ENCODE measurements around the gene BAIAP3.
"Not testable (repeated sequence)": the region's sequence is repeated elsewhere in the genome, so short reads cannot be mapped to it uniquely, and the experiment has no call there.

BAIAP3 gene

GRCh38 chr16:1319041-1319440, 14.4 kb upstream of the BAIAP3 start:
- no peak for DNase-seq

GRCh38 chr16:1320097-1320496, 13.3 kb upstream of the BAIAP3 start:
- DNase-seq: no peak

- DNase-seq: no peak
These were observed 12.7 kb upstream of the BAIAP3 start for GRCh38 chr16:1320658-1321240.

- DNase-seq: no peak
These were observed 11.0 kb upstream of the BAIAP3 start for GRCh38 chr16:1322407-1322806.

- DNase-seq: no peak
These were observed 9.9 kb upstream of the BAIAP3 start for GRCh38 chr16:1323296-1324239.

- no peak for DNase-seq
These were observed 9.1 kb upstream of the BAIAP3 start for GRCh38 chr16:1324286-1324826.

GRCh38 chr16:1325261-1325660, 8.2 kb upstream of the BAIAP3 start:
- DNase-seq: no peak

GRCh38 chr16:1325673-1326371, 7.6 kb upstream of the BAIAP3 start:
- no peak for DNase-seq

GRCh38 chr16:1326391-1326790, 7.1 kb upstream of the BAIAP3 start:
- DNase-seq: no peak

GRCh38 chr16:1326946-1327618, 6.4 kb upstream of the BAIAP3 start:
- DNase-seq: no peak

GRCh38 chr16:1327619-1327947, 5.9 kb upstream of the BAIAP3 start:
- no peak for DNase-seq

GRCh38 chr16:1328136-1328535, 5.3 kb upstream of the BAIAP3 start:
- not testable (repeated sequence) for DNase-seq

GRCh38 chr16:1328961-1329360, 4.5 kb upstream of the BAIAP3 start:
- DNase-seq: not testable (repeated sequence)

- DNase-seq: no peak
These were observed 3.1 kb upstream of the BAIAP3 start for GRCh38 chr16:1330260-1330914.

- DNase-seq: no peak
These were observed 2.3 kb upstream of the BAIAP3 start for GRCh38 chr16:1330931-1331711.

- no peak for DNase-seq
These were observed 1.5 kb upstream of the BAIAP3 start for GRCh38 chr16:1331712-1332617.

GRCh38 chr16:1332618-1333148, 762 bp upstream of the BAIAP3 start:
- DNase-seq: no peak

GRCh38 chr16:1333854-1334700, 632 bp downstream of the BAIAP3 start:
- DNase-seq: no peak

GRCh38 chr16:1334739-1335138, 1.3 kb downstream of the BAIAP3 start:
- DNase-seq: no peak
